HCT116 (cell line): Measurements from ENCODE around the gene PDE9A. TPM values are rescaled to one million over a fixed set of nuclear protein-coding genes. Genes with fewer than 3 reads are reported as not detected.

ENCODE experiments used
- ATAC-seq: fragments of 200-7000 bp; cut with Tn5 transposase; 2 replicates; pipeline ENCODE4 v1.9.1; 2020; ENCODE audit warnings: mild to moderate bottlenecking, moderate library complexity
- BruUV-seq: library from RNA; stranded (reverse); fragments of 400-500 nt; replicated peaks from 2 replicates; lab custom pipeline; 2021; lab: Mats Ljungman, UMichigan
- CTCF ChIA-PET: fragments of 300-600 bp; sonication (Branson Sonifier 250); formaldehyde crosslinking; loops from one replicate; lab custom pipeline; 2021; ENCODE audit warnings: antibody characterized with exemption; lab: Charles Lee
- POLR2A ChIA-PET: fragments of 300-600, 350-600 bp; sonication (Branson Sonifier 250); formaldehyde crosslinking; loops from one replicate; lab custom pipeline; 2021; ENCODE audit warnings: antibody characterized with exemption; lab: Charles Lee
- RAD21 ChIA-PET, 2 experiments: fragments of 300-600 bp; sonication (Branson Sonifier 250); formaldehyde crosslinking; loops; one replicate each; lab custom pipeline; 2023; ENCODE audit warnings: low total read pairs in 2 of 2; ENCODE audit not compliant: uncharacterized antibody in 2 of 2, unreplicated experiment in 2 of 2, low non-redundant PET in 1 of 2; lab: Charles Lee
- DNase-seq: peaks from one replicate; pipeline ENCODE4 v3.0.0-alpha.2; 2010; ENCODE audit warnings: low read depth, low spot score
- H2AFZ ChIP-seq: fragments of 200-600 bp; shearing (Covaris generic), sonication (generic); 2 replicates; pipeline ENCODE4 v1.6.1; 2017; ENCODE audit warnings: low read depth, mixed run types, mixed read lengths, antibody characterized with exemption, low read length; ENCODE audit not compliant: poor library complexity, severe bottlenecking
- H3K27ac ChIP-seq: 2 replicates; pipeline ENCODE4 v1.5.1; 2012; ENCODE audit warnings: low read depth, low read length
- H3K27me3 ChIP-seq: fragments of 200-600 bp; sonication (generic); 2 replicates; pipeline ENCODE4 v1.6.1; 2016; ENCODE audit warnings: mixed run types, low read length, mixed read lengths; ENCODE audit not compliant: insufficient read depth
- H3K36me3 ChIP-seq, 2 experiments: fragments of 200-500 bp in 1 of 2; fragments of 200-600 bp in 1 of 2; sonication (Bioruptor generic) in 1 of 2; sonication (generic) in 1 of 2; 2 replicates each; pipeline versions ENCODE4 v1.5.1 to v1.6.1; 2014 to 2016; ENCODE audit warnings: low read length in 2 of 2, inconsistent platforms in 1 of 2, mixed read lengths in 1 of 2, mixed run types in 1 of 2; ENCODE audit not compliant: insufficient read depth in 2 of 2, control insufficient read depth in 1 of 2
- H3K4me1 ChIP-seq, 2 experiments: fragments of 200-600 bp in 1 of 2; sonication (generic) in 1 of 2; 2 replicates each; pipeline versions ENCODE4 v1.5.1 to v1.6.1; 2012 to 2017; ENCODE audit warnings: low read length in 2 of 2, inconsistent platforms in 1 of 2, mild to moderate bottlenecking in 1 of 2, mixed read lengths in 1 of 2, mixed run types in 1 of 2, moderate library complexity in 1 of 2; ENCODE audit not compliant: insufficient read depth in 2 of 2, control insufficient read depth in 1 of 2
- H3K4me2 ChIP-seq: fragments of 200-600 bp; sonication (generic); 2 replicates; pipeline ENCODE4 v1.6.1; 2017; ENCODE audit warnings: mixed run types, low read length, mixed read lengths
- H3K4me3 ChIP-seq, 2 experiments: fragments of 200-600 bp in 1 of 2; sonication (generic) in 1 of 2; replicated peaks in 1 of 2; 2 replicates each; pipeline ENCODE4 v1.5.1; 2011 to 2016; ENCODE audit warnings: low read length in 2 of 2, control low read depth in 1 of 2, low read depth in 1 of 2, mild to moderate bottlenecking in 1 of 2, mixed read lengths in 1 of 2, mixed run types in 1 of 2
- H3K79me2 ChIP-seq: fragments of 200-600 bp; sonication (generic); 2 replicates; pipeline ENCODE4 v1.6.1; 2017; ENCODE audit warnings: mild to moderate bottlenecking, mixed run types, low read length, moderate library complexity, mixed read lengths; ENCODE audit not compliant: insufficient read depth
- H3K9ac ChIP-seq: fragments of 200-600 bp; sonication (generic); 2 replicates; pipeline ENCODE4 v1.6.1; 2016; ENCODE audit warnings: low read length, mixed read lengths
- H3K9me2 ChIP-seq: fragments of 200-600 bp; sonication (generic), shearing (Covaris generic); 2 replicates; pipeline ENCODE4 v1.6.1; 2017; ENCODE audit warnings: mixed run types, mild to moderate bottlenecking, moderate library complexity; ENCODE audit not compliant: insufficient read depth
- H3K9me3 ChIP-seq, 2 experiments: fragments of 200-500 bp in 1 of 2; fragments of 200-600 bp in 1 of 2; sonication (Bioruptor generic) in 1 of 2; sonication (generic) in 1 of 2; 2 replicates each; pipeline ENCODE4 v1.6.1; 2014 to 2017; ENCODE audit warnings: low read length in 2 of 2, mixed read lengths in 2 of 2, inconsistent platforms in 1 of 2, low read depth in 1 of 2, mild to moderate bottlenecking in 1 of 2, mixed run types in 1 of 2, moderate library complexity in 1 of 2; ENCODE audit not compliant: control insufficient read depth in 1 of 2, insufficient read depth in 1 of 2
- H4K20me1 ChIP-seq: fragments of 200-600 bp; sonication (generic), shearing (Covaris generic); 2 replicates; pipeline ENCODE4 v1.6.1; 2017; ENCODE audit warnings: mixed run types, mild to moderate bottlenecking, moderate library complexity; ENCODE audit not compliant: insufficient read depth
- ATF3 ChIP-seq: IDR thresholded peaks from 2 replicates; pipeline ENCODE4 v1.6.1; 2012
- CBX3 ChIP-seq: IDR thresholded peaks from 2 replicates; pipeline ENCODE4 v1.6.1; 2012; ENCODE audit warnings: low read depth
- CTCF ChIP-seq, 3 experiments: fragments of 200-600 bp in 1 of 3; sonication (generic) in 1 of 3; IDR thresholded peaks in 2 of 3; conservative IDR thresholded peaks in 1 of 3; 2 replicates each; pipeline ENCODE4 v1.5.1; 2012 to 2017; ENCODE audit warnings: low read depth in 2 of 3, low read length in 2 of 3, antibody characterized with exemption in 1 of 3, borderline replicate concordance in 1 of 3, control low read depth in 1 of 3, mild to moderate bottlenecking in 1 of 3, mixed read lengths in 1 of 3, mixed run types in 1 of 3, moderate library complexity in 1 of 3; ENCODE audit not compliant: insufficient read depth in 1 of 3
- EGR1 ChIP-seq: IDR thresholded peaks from 2 replicates; pipeline ENCODE4 v1.6.1; 2012; ENCODE audit warnings: low read depth
- ELF1 ChIP-seq: IDR thresholded peaks from 2 replicates; pipeline ENCODE4 v1.6.1; 2012; ENCODE audit warnings: low read depth, borderline replicate concordance
- EZH2phosphoT487 ChIP-seq: fragments of 200-600 bp; IDR thresholded peaks from 2 replicates; pipeline ENCODE4 v1.6.1; 2018; ENCODE audit warnings: antibody characterized with exemption, borderline replicate concordance
- FOSL1 ChIP-seq: IDR thresholded peaks from 2 replicates; pipeline ENCODE4 v1.6.1; 2012; ENCODE audit warnings: low read depth
- MAX ChIP-seq: IDR thresholded peaks from 2 replicates; pipeline ENCODE4 v1.6.1; 2012
- POLR2A ChIP-seq: IDR thresholded peaks from 2 replicates; pipeline ENCODE4 v1.7.0; 2011; ENCODE audit warnings: borderline replicate concordance; ENCODE audit not compliant: insufficient read depth, insufficient read length; ENCODE audit errors: extremely low read depth
- POLR2AphosphoS5 ChIP-seq: IDR thresholded peaks from 2 replicates; pipeline ENCODE4 v1.6.1; 2011; ENCODE audit warnings: mild to moderate bottlenecking, low read depth, low read length, moderate library complexity
- RAD21 ChIP-seq: IDR thresholded peaks from 2 replicates; pipeline ENCODE4 v1.6.1; 2012; ENCODE audit warnings: low read depth, mild to moderate bottlenecking
- REST ChIP-seq: IDR thresholded peaks from 2 replicates; pipeline ENCODE4 v1.6.1; 2012; ENCODE audit warnings: low read depth
- SIN3A ChIP-seq: IDR thresholded peaks from 2 replicates; pipeline ENCODE4 v1.6.1; 2012; ENCODE audit warnings: low read depth
- SP1 ChIP-seq: IDR thresholded peaks from 2 replicates; pipeline ENCODE4 v1.6.1; 2012; ENCODE audit warnings: low read depth
- YY1 ChIP-seq: IDR thresholded peaks from 2 replicates; pipeline ENCODE4 v1.6.1; 2011; ENCODE audit warnings: low read length, low read depth, moderate library complexity, mild to moderate bottlenecking; ENCODE audit not compliant: insufficient replicate concordance; ENCODE audit errors: extremely low read depth
- ZBTB33 ChIP-seq: IDR thresholded peaks from 2 replicates; pipeline ENCODE4 v1.6.1; 2011; ENCODE audit warnings: mild to moderate bottlenecking, low read length, moderate library complexity; ENCODE audit not compliant: insufficient replicate concordance; ENCODE audit errors: extremely low read depth
- ZFX ChIP-seq: fragments of 450-650 bp; IDR thresholded peaks from 2 replicates; pipeline ENCODE4 v1.6.1; 2017
- ZNF274 ChIP-seq: fragments of 200-500 bp; sonication (Bioruptor generic); IDR thresholded peaks from 2 replicates; pipeline ENCODE4 v1.6.1; 2014; ENCODE audit warnings: mild to moderate bottlenecking, low read depth, low read length, inconsistent platforms
- intact Hi-C: fragments of 100-400 bp; cut with micrococcal nuclease; formaldehyde crosslinking; loops from 2 replicates; pipeline ENCODE4 v1.10.0; 2022
- total RNA-seq: library from RNA; stranded (reverse); gene quantifications from one replicate; pipeline ENCODE4 v1.2.1, GENCODE V29; 2021; ENCODE audit not compliant: unreplicated experiment

PDE9A gene
- total RNA-seq, 1 experiment from 2014 or later, result 31.4 TPM

GRCh38 chr21:42607102-42607501 lies 46.3 kb upstream of the PDE9A start:
- DNase-seq (no peak), ATAC-seq (no peak)
- Histone ChIP-seq H2AFZ (no peak overlapping the region), H3K4me3 (no peak overlapping the region), H3K27ac (no peak overlapping the region), H3K9me2 (no peaks in the 10 kb centered on the region; the same call in 1 of the 2 replicates), H3K79me2 (no peaks in the 10 kb centered on the region), H3K36me3 (no peaks in the 10 kb centered on the region), H3K27me3 (no peaks in the 10 kb centered on the region), H3K4me1 (no peaks in the 10 kb centered on the region), H3K4me2 (no peak overlapping the region), H3K9me3 (no peaks in the 10 kb centered on the region), H4K20me1 (no peaks in the 10 kb centered on the region), H3K9ac (no peak overlapping the region)
- ChIA-PET RAD21 (no interaction called here), CTCF (no interaction called here), POLR2A (no interaction called here)
- intact Hi-C loops, result no loop called here
- no peak for TF ChIP-seq REST
- no peak for TF ChIP-seq POLR2A
- TF ChIP-seq ATF3, result no peak
- TF ChIP-seq ZBTB33, result no peak
- no peak for TF ChIP-seq YY1
- TF ChIP-seq MAX, result no peak
- TF ChIP-seq CBX3, result no peak
- TF ChIP-seq SIN3A, result no peak
- TF ChIP-seq RAD21, result no peak
- no peak for TF ChIP-seq ZNF274
- TF ChIP-seq EGR1, result no peak
- no peak for TF ChIP-seq SP1
- no peak for TF ChIP-seq ZFX
- no peak for TF ChIP-seq FOSL1
- no peak for TF ChIP-seq ELF1
- TF ChIP-seq POLR2AphosphoS5, result no peak
- TF ChIP-seq EZH2phosphoT487, result no peak
- no peak for TF ChIP-seq CTCF (IDR thresholded peaks at IDR 0.05 in 2 of 3, conservative IDR thresholded peaks at IDR 0.05 in 1 of 3; ENCODE audit: borderline replicate concordance in 1 of 3, insufficient read depth in 1 of 3, low read depth in 2 of 3, low read length in 2 of 3)
- no TSS peak for BruUV-seq
